Activated T-helper 1 cell treated with Interleukin-2 at 50 U/mL for 16 hours (primary cell): ENCODE data around the gene TAF1B.

ENCODE experiments used
- DNase-seq: peaks from one replicate; pipeline ENCODE4 v3.0.0-alpha.2; 2020; ENCODE audit warnings: low read depth

The TAF1B gene

DNA sequence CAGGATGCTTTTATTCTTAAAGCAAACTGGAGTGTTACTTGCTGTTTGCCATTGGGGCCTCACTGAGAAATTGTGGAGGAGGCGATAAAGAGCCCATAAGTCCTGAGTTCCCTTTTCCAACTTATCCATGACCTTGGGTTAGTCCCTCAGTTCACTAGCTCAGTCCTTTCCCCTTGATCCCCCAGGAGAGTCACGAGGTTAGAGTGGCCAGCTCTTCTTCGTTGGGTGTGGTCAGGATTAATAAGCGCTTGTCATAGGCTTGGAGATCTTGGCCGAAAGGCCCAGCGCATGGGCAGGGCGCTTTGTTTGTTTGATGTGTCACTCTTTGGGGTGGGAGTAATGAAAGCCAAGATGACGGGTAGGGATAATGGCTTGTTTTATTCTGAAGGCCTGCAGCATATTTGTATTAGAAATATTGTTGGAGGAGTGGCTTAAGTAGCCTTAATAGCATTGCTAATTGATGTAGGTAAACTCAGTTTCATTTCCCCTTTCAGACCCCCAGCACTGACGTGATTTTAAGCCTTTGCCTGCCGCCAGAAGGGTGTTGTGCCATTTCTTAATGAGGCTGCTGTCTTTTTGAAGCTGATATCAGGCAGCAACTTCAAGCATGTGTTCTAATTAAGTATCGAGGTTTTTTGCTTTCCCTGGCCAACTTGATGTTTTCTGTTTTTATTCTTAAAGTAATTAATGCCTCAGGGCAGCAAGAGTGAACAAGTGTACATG, 123.9 kb downstream of the TAF1B start:
- DNase-seq = no peak

DNA sequence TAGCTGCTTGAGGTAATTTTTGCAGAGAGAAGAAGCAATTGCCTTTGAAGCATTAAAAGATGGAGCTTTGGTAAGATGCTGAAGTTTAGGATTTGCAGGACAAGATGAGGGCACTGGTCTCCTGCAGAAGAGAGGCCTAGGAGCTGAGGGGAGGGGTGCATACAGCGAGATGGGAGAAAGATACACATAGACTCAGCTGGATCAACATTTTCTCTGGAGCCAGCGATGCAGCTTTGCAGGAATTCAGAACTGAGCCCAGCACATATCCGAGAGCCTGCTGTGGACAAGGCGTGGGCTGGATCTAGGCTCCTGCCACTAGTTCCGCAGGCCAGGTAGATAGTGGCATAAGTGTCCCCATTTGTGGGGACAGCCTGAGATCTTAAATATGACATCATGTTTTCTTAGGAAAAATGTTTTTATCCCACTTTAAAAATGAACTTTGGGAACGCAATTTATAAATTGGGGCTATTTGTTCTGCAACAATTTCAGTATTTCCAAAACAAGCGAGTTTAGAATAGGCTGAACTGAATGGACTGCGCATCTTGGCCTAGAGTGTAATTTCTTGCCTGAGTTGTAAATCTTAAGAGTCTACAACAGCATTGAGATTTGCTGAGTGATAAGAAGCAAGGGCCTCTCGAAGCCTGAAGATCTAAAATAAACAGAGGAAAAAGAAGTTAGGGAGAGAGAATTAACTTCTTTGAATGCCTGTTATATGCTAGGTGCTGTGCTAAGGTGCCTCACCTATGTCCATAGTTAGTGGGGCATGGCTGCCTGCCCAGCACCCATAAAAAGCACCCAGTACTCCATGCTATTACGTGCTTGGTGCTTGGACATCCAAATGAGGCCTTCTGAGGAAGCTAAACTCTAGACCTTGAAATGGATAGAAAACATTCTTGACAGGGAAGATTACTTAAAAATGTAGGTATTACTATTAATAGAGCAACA, 125.6 kb downstream of the TAF1B start:
- DNase-seq = no peak

DNA sequence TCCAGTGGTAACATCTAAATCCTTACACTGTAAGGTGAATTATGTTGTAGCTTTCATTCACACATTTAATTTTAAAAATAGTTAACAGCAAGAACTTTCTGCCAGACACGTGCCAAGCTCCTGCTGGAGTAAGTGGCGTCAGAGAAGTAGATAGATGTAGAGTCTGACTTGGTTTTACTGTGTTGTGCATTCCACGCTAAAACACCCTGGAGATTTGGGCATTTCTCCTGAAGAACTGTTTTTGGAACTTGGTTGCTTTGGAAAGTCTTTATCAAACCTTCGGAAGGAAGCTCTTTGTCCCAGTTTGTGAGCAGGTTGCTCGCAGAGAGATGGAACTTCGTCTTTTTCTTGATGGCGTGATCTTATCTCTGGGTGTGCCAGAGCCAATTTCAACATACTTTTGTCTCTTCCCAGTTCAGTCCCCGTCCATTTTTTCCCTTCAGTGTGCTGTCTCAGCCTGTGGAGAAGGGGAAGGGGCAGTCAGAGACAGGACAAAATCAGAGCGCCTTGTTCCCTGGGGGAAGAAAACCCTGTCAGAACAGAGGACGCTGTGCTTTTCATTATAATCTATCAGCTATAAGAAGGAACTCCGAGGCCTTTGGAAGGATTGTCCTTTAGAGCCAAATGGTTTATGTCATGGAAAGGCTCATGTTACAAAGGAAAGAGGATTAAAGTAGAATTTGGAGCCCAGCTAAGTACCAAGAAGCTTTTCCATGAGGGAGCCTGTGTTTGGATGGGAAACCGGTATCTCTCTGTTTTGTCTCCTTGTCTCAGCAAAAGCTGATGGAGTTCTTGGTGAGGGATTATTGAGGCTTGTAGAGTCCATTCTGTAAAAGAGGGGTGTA, 127.1 kb downstream of the TAF1B start:
- DNase-seq = no peak

DNA sequence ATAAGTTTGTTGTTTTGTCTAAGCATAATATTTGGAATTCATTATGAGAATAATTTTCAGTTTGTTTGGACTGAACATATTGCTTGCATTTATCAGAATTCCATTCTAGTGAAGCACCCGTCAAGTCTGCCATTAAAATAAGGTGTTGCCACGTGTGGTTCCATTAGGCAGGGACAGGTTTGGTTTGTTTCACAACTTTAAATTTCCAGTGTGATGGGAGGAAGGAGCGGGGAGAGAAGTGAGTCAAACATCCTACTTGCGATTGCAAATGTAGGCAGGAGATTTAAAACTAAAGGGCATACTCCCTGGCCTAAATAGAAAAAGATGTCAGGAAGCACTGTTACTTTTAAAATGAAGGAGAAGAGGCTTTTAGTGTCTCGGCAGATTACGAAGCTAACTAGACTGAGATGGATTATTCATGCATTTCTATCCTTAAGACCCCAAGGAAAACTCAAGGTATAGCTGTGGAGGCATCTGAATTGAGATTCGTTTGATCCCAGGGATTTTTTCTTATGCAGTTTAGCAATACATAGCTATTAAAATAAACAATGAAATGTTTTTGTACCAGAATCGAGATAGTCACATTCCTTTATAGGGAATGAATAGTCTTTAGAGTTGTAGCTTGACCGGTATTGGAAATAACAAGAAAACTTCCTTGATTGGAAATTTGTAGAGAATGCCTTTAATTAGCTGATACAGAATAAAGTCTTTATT, 128.0 kb downstream of the TAF1B start:
- DNase-seq = no peak

DNA sequence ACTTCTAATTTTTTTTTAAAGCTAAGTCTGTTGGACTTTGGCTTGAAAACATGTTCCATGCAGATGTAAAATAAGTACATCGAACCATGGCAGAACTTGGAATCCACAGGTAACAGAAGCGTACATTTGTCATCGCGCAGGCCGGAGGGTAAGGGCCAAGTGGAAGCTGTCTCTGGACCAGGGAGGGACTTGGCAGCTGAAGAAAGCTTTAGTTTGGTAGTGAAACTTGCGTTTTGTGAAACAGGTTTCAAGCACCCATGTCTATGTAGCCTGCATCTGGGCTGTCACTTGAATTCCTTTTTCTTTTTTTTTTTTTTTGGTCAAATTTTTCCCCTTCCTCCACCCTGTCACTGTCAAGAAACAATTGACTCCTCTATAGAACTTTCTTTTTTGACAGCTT, 128.6 kb downstream of the TAF1B start:
- DNase-seq = no peak

DNA sequence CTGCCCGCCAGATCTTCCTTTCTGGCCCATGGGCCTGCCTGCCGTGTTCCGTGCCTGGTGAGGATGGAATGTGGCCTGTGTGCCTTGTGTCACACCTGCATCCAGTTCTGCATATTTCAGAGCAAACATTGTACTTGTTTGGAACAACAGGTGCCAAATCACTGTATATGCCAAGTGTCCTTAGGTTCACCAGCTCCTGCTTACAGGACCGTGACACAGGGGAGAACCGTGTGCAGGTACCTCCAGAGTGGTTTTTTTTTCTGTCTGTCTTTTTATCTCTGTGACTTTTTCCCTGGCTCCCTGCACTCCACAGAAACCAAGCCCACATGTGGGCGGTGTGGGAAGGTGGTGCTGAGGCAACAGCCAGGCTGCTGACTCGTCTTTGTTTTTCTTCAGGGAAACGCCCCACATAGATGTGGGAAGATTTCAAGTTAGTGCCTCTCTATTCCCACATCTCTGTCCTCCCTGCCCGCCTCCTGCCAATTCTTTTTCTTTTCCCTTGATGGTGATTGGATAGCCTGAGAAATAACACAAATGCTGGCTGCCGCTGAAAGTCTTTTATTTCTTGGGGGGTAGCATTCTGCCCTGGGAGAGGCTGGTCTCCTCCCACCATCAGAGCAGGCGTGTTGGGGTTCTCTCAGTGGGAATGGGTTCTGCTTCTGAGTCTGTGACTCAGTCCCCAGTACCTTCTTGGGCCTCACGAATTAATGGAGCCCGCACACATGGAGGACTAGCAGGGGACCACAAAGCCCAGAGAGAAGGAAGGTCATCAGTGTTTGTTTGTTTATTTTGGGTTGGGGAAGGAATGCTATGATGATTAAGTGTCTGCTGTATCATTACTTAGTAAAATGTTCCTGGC, 129.6 kb downstream of the TAF1B start:
- no peak for DNase-seq

DNA sequence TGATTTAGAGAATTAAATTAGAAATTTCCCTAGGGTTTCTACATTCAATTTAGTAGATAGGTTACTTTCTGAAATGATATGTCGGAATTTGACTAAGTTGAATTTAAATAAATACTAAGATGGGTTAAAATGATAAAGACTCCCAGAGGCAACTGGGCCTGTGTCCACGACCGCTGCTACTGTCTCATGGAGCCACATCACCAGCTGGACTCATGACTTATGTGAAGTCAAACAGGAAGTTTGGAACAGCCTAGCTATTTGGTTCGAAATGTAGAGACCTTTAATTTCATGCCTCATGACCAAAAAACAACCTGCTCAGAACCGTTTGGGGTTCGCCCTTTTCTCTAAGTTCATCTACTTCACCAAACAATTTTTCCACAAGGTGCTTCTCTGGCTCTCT, 130.4 kb downstream of the TAF1B start:
- no peak for DNase-seq

DNA sequence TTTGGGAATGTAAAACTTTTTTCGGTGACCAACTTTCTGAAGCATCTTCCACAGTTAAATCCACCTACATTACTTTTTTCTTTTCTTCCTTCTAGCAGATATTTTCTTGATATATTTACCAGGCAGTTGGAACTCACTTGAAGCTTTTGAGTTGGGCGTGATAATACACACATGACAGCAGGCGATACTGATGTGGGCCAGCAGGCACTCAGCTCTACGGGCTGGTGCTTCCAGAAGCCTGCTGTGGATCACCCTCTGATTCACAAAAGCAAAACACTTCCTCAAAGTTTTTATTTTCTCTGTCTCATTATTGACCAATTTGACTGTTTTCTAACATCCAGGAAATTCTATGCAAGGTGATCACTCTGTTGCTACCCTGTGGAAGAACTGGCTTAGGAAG, 131.1 kb downstream of the TAF1B start:
- DNase-seq = no peak

DNA sequence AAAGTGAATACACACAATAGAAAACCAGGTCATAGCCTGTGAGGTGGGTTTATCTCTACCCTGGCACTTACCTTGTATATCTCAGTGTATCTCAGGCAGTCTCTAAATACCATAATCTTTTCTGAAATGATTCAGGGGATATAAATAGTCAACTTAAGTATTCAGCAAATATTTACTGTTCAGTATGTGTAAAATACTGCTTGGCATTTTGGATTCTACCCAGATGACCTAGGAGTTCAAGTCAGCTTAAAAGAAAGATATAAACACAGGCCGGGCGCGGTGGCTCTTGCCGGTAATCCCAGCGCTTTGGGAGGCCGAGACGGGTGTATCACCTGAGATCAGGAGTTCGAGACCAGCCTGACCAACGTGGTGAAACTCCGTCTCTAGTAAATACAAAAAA, 132.1 kb downstream of the TAF1B start:
- no peak for DNase-seq

DNA sequence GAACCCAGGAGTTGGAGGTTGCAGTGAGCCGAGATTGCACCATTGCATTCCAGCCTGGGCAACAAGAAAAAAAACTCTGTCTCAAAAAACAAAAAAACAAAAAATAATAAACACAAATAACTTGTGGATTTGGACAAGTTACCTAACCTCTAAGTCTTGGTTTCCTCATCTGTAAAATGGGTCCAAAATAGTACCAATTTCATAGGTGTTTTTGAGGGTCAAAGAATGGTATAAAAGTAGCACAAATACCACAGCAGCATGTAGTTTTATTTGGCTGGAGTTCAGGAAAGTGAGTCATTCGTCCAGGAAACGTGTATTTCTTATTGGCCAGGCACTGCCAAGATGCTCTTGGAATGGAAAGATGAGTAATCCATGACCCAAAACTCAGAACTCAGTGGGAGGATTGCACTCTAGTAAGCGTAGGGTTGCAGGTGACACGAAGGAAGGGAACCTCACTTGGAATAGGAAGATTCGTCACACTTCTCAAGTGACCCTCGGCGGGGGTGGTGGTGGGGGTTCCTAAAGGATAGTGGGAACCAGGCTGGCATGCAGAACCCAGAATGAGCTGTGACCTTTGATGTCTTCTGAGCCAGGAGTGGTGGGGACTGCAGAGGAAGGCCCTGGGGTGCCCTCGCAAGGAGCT, 132.7 kb downstream of the TAF1B start:
- no peak for DNase-seq

DNA sequence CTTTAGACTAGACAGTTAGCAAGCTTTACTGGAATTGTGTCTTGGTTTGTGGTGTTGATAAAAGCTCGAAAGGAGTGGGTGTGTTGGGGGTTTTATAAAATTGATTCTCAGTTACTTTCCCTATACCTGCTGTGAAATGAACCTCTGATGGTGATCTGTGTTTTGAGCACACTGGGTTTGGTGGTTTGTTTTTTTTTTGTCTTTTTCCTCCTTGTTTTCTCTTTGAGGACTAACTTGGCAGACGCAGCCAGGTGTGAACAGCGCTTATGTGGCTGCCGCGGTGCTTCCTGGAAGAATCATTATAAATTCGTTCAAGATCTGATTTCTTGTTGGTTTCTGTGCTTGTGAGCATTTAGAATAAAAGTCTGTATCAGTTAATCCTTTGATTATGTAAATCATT, 136.7 kb downstream of the TAF1B start:
- no peak for DNase-seq

DNA sequence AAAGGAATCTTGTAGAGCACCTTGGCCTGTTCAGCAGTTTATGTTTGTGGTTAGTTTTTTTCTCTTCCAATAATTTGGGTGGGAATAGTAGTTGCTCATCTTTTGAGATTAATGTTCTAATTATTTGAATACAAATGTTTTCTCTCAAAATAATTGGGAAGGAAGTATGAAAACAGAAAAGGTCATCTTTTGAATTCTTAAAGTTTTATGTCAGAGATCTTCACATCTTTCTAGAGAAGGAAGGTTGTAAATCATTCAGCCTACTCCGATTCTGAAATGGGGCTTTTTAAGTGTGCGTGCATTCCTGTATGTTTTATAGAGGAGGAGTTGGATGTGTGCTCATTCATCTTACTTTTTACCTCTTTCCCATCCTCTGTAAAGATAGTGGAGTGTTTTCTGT, 137.2 kb downstream of the TAF1B start:
- no peak for DNase-seq

DNA sequence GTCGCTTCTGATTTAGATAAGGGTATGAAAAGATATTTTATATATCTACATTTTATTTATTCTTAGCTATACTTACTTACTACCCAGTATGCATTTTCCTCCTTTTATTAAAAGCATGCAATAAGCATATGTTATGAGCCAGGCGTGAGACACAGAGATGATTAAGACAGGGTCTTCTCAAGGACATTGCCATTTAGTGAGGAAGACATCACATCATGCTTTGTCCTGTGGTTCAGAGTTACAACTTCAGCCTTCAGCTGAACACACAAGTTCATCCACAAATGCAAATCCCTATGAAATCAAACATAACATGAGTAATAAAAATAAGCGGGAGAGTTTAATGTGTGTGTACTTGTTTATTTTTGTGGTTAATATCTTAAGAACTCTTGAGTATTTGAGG, 138.4 kb downstream of the TAF1B start:
- DNase-seq = no peak

DNA sequence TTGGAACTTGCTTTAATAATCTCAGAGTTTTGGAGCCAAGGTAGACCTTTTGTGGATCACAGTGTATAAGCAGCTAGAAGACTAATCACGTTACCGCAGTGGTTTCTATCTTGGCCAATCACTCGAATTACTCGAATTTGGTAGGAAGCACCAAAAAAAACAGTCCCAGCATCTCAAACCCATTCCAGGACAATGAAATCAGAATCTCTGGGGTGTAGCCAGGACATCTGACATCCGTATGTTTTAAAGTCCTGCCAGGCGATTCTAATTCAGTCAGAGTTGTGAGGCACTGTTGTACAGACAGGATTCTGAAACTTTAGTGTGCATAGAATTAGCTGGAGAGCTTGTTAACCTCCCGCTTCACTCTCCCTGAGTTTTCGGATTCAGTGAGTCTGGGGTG, 139.0 kb downstream of the TAF1B start:
- DNase-seq = no peak

DNA sequence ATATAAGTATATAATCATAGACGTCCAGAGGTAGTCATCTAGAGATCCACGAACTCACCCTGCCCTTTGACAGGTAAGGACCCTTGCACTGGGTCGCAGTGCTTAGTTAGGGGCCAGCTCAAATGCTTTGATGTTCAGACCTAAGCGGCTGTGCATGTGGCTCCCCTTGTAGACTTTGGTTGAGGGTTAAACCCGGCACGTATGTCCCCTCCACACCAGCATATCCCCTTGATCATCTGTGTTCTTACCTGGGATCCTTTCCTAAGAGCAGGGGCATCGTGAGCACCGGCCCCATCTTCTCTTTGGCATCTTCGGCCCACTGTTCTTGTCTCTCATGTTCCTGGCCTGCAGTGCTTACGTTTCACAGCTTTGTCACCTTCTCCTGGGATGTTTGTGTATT, 139.6 kb downstream of the TAF1B start:
- DNase-seq = no peak

DNA sequence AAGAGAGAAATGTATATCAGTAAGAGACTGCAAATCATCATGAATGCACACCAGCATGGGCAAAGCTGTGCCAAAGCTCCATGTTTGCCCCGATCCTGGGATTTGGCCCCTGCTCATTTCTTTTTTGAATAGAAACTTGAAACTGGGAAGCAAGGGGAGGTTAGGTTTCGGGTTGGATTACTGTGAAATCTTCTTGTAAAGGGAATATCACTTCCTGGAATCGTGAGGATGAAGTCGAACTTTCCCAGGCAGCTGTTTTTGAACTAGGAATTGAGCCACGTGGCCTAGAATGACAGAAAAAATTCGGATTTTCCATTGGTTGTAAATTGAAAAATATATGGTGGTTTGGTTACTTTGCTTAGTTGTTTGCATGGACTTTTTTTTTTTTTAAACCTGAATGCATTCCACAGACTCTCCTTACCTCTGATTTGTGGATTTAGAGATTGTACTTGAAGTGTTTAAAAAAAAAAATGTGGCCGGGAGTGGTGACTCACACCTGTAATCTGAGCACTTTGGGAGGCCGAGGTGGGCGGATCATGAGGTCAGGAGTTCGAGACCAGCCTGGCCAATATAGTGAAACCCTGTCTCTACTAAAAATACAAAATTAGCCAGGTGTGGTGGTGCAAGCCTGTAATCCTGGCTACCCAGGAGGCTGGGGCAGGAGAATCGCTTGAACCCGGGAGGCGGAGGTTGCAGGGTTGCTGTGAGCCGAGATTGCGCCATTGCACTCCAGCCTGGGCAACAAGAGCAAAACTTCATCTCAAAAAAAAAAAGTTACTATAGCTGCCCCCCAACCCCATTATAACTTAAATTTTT, 140.3 kb downstream of the TAF1B start:
- DNase-seq = no peak
